HepG2 (cell line): ENCODE measurements around the gene TAF1D. TPM values are rescaled to one million over a fixed set of nuclear protein-coding genes. Genes with fewer than 3 reads are reported as not detected.

Experiments used
- BORCS8-MEF2B ChIP-seq: sonication (generic); formaldehyde crosslinking; IDR thresholded peaks from 2 replicates; pipeline ENCODE4 v1.8.0; 2022; ENCODE audit warnings: mild to moderate bottlenecking, missing genetic modification reagents
- CEBPB ChIP-seq: IDR thresholded peaks from 2 replicates; pipeline ENCODE4 v1.6.1; 2011; ENCODE audit warnings: low read depth, low read length, improper control_type of control experiment, borderline replicate concordance
- KIAA2018 ChIP-seq: sonication (generic); formaldehyde crosslinking; IDR thresholded peaks from 2 replicates; pipeline ENCODE4 v1.5.0; 2020; ENCODE audit warnings: mild to moderate bottlenecking, missing genetic modification reagents, borderline replicate concordance
- KLF6 ChIP-seq: IDR thresholded peaks from 2 replicates; pipeline ENCODE4 v1.8.0; 2016; ENCODE audit warnings: missing biosample characterization, missing genetic modification reagents
- MNT ChIP-seq: fragments of 450-650 bp; IDR thresholded peaks from 2 replicates; pipeline ENCODE4 v1.6.1; 2016
- NFIB ChIP-seq: sonication (generic); formaldehyde crosslinking; IDR thresholded peaks from 2 replicates; pipeline ENCODE4 v1.9.0; 2021; ENCODE audit warnings: missing genetic modification reagents, mild to moderate bottlenecking, borderline replicate concordance
- NONO ChIP-seq, 2 experiments: fragments of 450-650 bp in 1 of 2; sonication (generic) in 1 of 2; formaldehyde crosslinking in 1 of 2; IDR thresholded peaks in 1 of 2; conservative IDR thresholded peaks in 1 of 2; 2 replicates each; pipeline versions ENCODE4 v1.6.1 to v1.8.0; 2017 to 2022; ENCODE audit warnings: mild to moderate bottlenecking in 1 of 2, missing genetic modification reagents in 1 of 2, moderate library complexity in 1 of 2
- SMC3 ChIP-seq: IDR thresholded peaks from 2 replicates; pipeline ENCODE4 v1.6.1; 2011; ENCODE audit warnings: low read length, improper control_type of control experiment
- SP140L ChIP-seq: sonication (generic); formaldehyde crosslinking; IDR thresholded peaks from 2 replicates; pipeline ENCODE4 v1.4.0; 2020; ENCODE audit warnings: missing genetic modification reagents, borderline replicate concordance
- ZFP62 ChIP-seq: sonication (generic); formaldehyde crosslinking; IDR thresholded peaks from 2 replicates; pipeline ENCODE4 v1.4.0; 2020; ENCODE audit warnings: missing genetic modification reagents
- ZHX1 ChIP-seq: sonication (generic); formaldehyde crosslinking; IDR thresholded peaks from 2 replicates; pipeline ENCODE4 v1.8.1; 2022; ENCODE audit warnings: low read depth, mild to moderate bottlenecking, missing genetic modification reagents
- ZNF343 ChIP-seq: sonication (generic); formaldehyde crosslinking; IDR thresholded peaks from 2 replicates; pipeline ENCODE4 v1.4.0; 2020; ENCODE audit warnings: mild to moderate bottlenecking, missing genetic modification reagents
- ZNF430 ChIP-seq: sonication (generic); formaldehyde crosslinking; IDR thresholded peaks from 2 replicates; pipeline ENCODE4 v1.9.0; 2021; ENCODE audit warnings: mild to moderate bottlenecking, missing genetic modification reagents
- ZNF607 ChIP-seq: sonication (generic); formaldehyde crosslinking; IDR thresholded peaks from 2 replicates; pipeline ENCODE4 v1.5.1; 2020; ENCODE audit warnings: missing genetic modification reagents, mild to moderate bottlenecking, borderline replicate concordance
- ZNF850 ChIP-seq: sonication (generic); formaldehyde crosslinking; conservative IDR thresholded peaks from 2 replicates; pipeline ENCODE4 v1.9.0; 2021; ENCODE audit warnings: mild to moderate bottlenecking, missing genetic modification reagents
- ZSCAN5A ChIP-seq: sonication (generic); formaldehyde crosslinking; IDR thresholded peaks from 2 replicates; pipeline ENCODE4 v1.8.0; 2022; ENCODE audit warnings: mild to moderate bottlenecking, missing genetic modification reagents, borderline replicate concordance
- polyA plus RNA-seq, 8 experiments: library from polyadenylated mRNA; depleted of rRNA in 3 of 8; stranded (reverse) in 7 of 8; unstranded in 1 of 8; fragments of >200 nt; fragmentation: Illumina TruSeq in 4 of 8; extraction: Trizol in 4 of 8; gene quantifications; 2 replicates each; pipeline versions ENCODE4 v1.2.1 to v1.2.3, GENCODE V29; 2011 to 2016; ENCODE audit warnings: low read depth in 4 of 8, missing spikeins in 1 of 8, mixed read lengths in 1 of 8; ENCODE audit not compliant: insufficient read depth in 1 of 8
- total RNA-seq, 5 experiments: library from RNA; depleted of rRNA; stranded (reverse); fragments of >200 nt; fragmentation: Illumina TruSeq; extraction: Trizol; gene quantifications; 2 replicates each; pipeline ENCODE4 v1.2.3, GENCODE V29; 2016; ENCODE audit warnings: low read depth in 1 of 5

TAF1D gene
- total and polyA plus RNA-seq, 2 of the 13 experiments (the other 11 are each of a cell fraction or from before 2014, with no cell fraction given) = 132 to 207 TPM

- 0 out of 2 replicates have a peak, but pooled peaks have one; percentile 27 for TF ChIP-seq ZSCAN5A
- TF ChIP-seq KLF6 (CRISPR knock-in tag) = peak; percentile 1; the same call in 1 of the 2 replicates
- 0 out of 2 replicates have a peak, but pooled peaks have one; percentile 68 for TF ChIP-seq ZNF430 (CRISPR knock-in tag)
- peak; percentile 9; the same call in 1 of the 2 replicates for TF ChIP-seq BORCS8-MEF2B
- TF ChIP-seq MNT = no peak
- no peak for TF ChIP-seq ZNF607 (CRISPR knock-in tag)
- no peak for TF ChIP-seq NFIB
- peak; percentile 95 for TF ChIP-seq CEBPB
- TF ChIP-seq SP140L (CRISPR knock-in tag) = no peak
- no peak for TF ChIP-seq KIAA2018 (CRISPR knock-in tag)
- TF ChIP-seq ZFP62 (CRISPR knock-in tag) = no peak
- TF ChIP-seq ZNF343 (CRISPR knock-in tag) = no peak
- TF ChIP-seq ZHX1 (CRISPR knock-in tag) = 0 out of 2 replicates have a peak, but pooled peaks have one; percentile 1
- TF ChIP-seq SMC3 = no peak
- TF ChIP-seq NONO (IDR thresholded peaks at IDR 0.05) = no peak
- no peak for TF ChIP-seq NONO (CRISPR knock-in tag; conservative IDR thresholded peaks at IDR 0.05)
- TF ChIP-seq ZNF850 = no peak
These were observed 559 bp upstream of the TAF1D start (continued) for GRCh38 chr11:93741882-93742226.
